Activated CD4-positive, alpha-beta T cell treated with anti-CD3 and anti-CD28 coated beads for 36 hours (primary cell): ENCODE results near the gene ORC2. TPM values are rescaled to one million over a fixed set of nuclear protein-coding genes. Genes with fewer than 3 reads are reported as not detected.
A peak's percentile ranks its signal among the peaks of the same experiment; 100 is the strongest.
"Not testable (repeated sequence)": the region's sequence is repeated elsewhere in the genome, so short reads cannot be mapped to it uniquely, and the experiment has no call there.

Experiments
- ATAC-seq: fragments of 200-7000 bp; cut with Tn5 transposase; one replicate; pipeline ENCODE4 v1.10.0; 2021; ENCODE audit warnings: mild to moderate bottlenecking, moderate library complexity
- CTCF ChIA-PET: fragments of 350-600 bp; sonication (Branson Sonifier 250); formaldehyde crosslinking; loops from one replicate; lab custom pipeline; 2021; ENCODE audit warnings: antibody characterized with exemption; lab: Charles Lee
- POLR2A ChIA-PET: fragments of 350-600 bp; sonication (Branson Sonifier 250); formaldehyde crosslinking; loops from one replicate; lab custom pipeline; 2021; ENCODE audit warnings: antibody characterized with exemption, inconsistent platforms; lab: Charles Lee
- DNase-seq: peaks from one replicate; pipeline ENCODE4 v3.0.0-alpha.2; 2020
- H3K27ac Mint-ChIP-seq: one replicate; pipeline ENCODE4 v1.8.0; 2021; ENCODE audit warnings: mixed read lengths
- H3K27me3 Mint-ChIP-seq: one replicate; pipeline ENCODE4 v1.8.0; 2021; ENCODE audit warnings: mixed read lengths
- H3K36me3 Mint-ChIP-seq: one replicate; pipeline ENCODE4 v1.8.0; 2021; ENCODE audit warnings: low read depth, mixed read lengths
- H3K4me1 Mint-ChIP-seq: one replicate; pipeline ENCODE4 v1.8.0; 2021; ENCODE audit warnings: mixed read lengths
- H3K4me3 Mint-ChIP-seq: one replicate; pipeline ENCODE4 v1.8.0; 2021; ENCODE audit warnings: mild to moderate bottlenecking, moderate library complexity, mixed read lengths
- H3K9me3 Mint-ChIP-seq: one replicate; pipeline ENCODE4 v1.8.0; 2021; ENCODE audit warnings: low read depth, mixed read lengths
- intact Hi-C, 2 experiments: fragments of 100-400 bp; cut with DNase I in 1 of 2; cut with micrococcal nuclease in 1 of 2; formaldehyde crosslinking; loops; one replicate each; pipeline versions ENCODE4 v1.14.2 to v1.15.1; 2022 to 2024; cut with DNase I, micrococcal nuclease
- total RNA-seq, 2 experiments: library from RNA; stranded (reverse); gene quantifications; one replicate each; pipeline ENCODE4 v1.2.3, GENCODE V29; 2021

Gene ORC2
- total RNA-seq, 2 experiments from 2014 or later = 68.5 to 80.5 TPM

- ATAC-seq = no peak
These were observed 5.3 kb upstream of the ORC2 start for GRCh38 chr2:200968735-200969134.

DNA sequence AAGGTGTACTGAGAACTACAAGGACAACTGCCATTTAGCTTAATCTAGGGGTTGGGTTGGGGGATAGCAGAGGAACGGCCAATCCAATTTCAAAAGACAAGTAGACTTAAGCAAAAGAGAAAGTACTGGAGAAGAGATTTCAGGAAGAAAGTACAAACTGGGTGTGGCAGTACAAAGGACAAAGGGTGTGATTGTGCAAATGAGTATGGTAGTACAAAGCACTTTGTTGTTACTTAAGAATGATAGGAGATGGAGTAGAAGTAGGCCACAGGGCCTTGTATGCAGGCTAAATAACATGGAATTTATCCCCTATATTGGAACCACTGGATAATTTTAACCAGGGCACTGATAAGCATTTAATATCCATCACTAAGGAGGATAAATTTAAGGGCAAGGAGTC, 4.7 kb upstream of the ORC2 start:
- ChIA-PET POLR2A (no interaction called here), CTCF (interaction anchor here (4.4 kb wide), 1 partner anchor 7 kb away, joined by 26 read pairs; no protein-coding TSS in a partner anchor)
- intact Hi-C loops = no loop called here
- Mint-ChIP-seq H3K27me3 (no peaks in the 10 kb centered on the region), H3K36me3 (peaks cover 13% of the 10 kb centered on the region), H3K9me3 (no peaks in the 10 kb centered on the region), H3K4me3 (no peak overlapping the region), H3K27ac (peak overlapping the region; percentile 64), H3K4me1 (peaks cover 39% of the 10 kb centered on the region)
- no peak for DNase-seq
- no peak for ATAC-seq

More at GRCh38 chr2:200968735-200969134, 5.3 kb upstream of the ORC2 start:
- peaks cover 13% of the 10 kb centered on the region for H3K36me3 Mint-ChIP-seq
- no peaks in the 10 kb centered on the region for H3K9me3 Mint-ChIP-seq
- peak overlapping the region; percentile 64 for H3K27ac Mint-ChIP-seq
- intact Hi-C loops = no loop called here
- DNase-seq = no peak
- H3K4me1 Mint-ChIP-seq = peaks cover 39% of the 10 kb centered on the region
- H3K27me3 Mint-ChIP-seq = no peaks in the 10 kb centered on the region
- ChIA-PET POLR2A (no interaction called here), CTCF (interaction anchor here (4.4 kb wide), 1 partner anchor 7 kb away, joined by 26 read pairs; no protein-coding TSS in a partner anchor)
- H3K4me3 Mint-ChIP-seq = no peak overlapping the region

GRCh38 chr2:200966770-200967169, 3.3 kb upstream of the ORC2 start:
- Mint-ChIP-seq H3K9me3 (no peaks in the 10 kb centered on the region), H3K27ac (peak overlapping the region; percentile 32), H3K27me3 (no peaks in the 10 kb centered on the region), H3K36me3 (peaks cover 17% of the 10 kb centered on the region), H3K4me1 (peaks cover 46% of the 10 kb centered on the region), H3K4me3 (no peak overlapping the region)
- DNase-seq (no peak), ATAC-seq (no peak)
- ChIA-PET CTCF (interaction anchor here (0.8 to 4.4 kb wide), 4 partner anchors 9 to 78 kb away, joined by 3 to 26 read pairs (median 4); partner anchors contain the start of gene PPIL3), POLR2A (no interaction called here)
- intact Hi-C loops = no loop called here

GRCh38 chr2:200964498-200964897, 1.0 kb upstream of the ORC2 start:
- POLR2A ChIA-PET = interaction anchor here (0.7 to 1.0 kb wide), 2 partner anchors 13 to 269 kb away, joined by 3 to 4 read pairs; no protein-coding TSS in a partner anchor
- H3K27ac Mint-ChIP-seq = peak overlapping the region; percentile 96

DNA sequence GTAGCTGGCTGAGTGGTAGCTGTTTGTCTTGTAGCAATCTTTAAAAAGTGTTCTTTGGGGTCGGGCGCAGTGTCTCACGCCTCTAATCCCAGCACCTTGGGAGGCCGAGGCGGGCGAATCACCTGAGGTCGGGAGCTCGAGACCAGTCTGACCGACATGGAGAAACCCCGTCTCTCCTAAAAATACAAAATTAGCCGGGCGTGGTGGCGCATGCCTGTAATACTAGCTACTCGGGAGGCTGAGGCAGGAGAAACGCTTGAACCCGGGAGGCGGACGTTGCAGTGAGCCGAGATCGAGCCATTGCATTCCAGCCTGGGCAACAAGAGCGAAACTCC, 425 bp upstream of the ORC2 start:
- ChIA-PET POLR2A (interaction anchor here (0.6 to 1.3 kb wide), 4 partner anchors 13 to 269 kb away, joined by 3 to 8 read pairs (median 4); partner anchors contain the start of genes NIF3L1 and PPIL3), CTCF (interaction anchor here (0.6 to 2.3 kb wide), 22 partner anchors 8 to 270 kb away, joined by 3 to 29 read pairs (median 5); partner anchors contain the start of gene CASP10)
- not testable (repeated sequence) for H3K27me3 Mint-ChIP-seq, H3K9me3 Mint-ChIP-seq, DNase-seq
- intact Hi-C loops = loop anchor here (1.0 to 5.0 kb wide), 13 partner anchors 20 to 1068 kb away; partner anchors contain the start of genes HYCC2 (in 2 of the 2), NIF3L1 (in 2 of the 2), PPIL3 (in 2 of the 2) and BZW1 (in 1 of the 2)
- peaks cover 65% of the 10 kb centered on the region for H3K4me1 Mint-ChIP-seq
- H3K4me3 Mint-ChIP-seq = peak overlapping the region; percentile 92
- ATAC-seq = peak; percentile 13
- H3K27ac Mint-ChIP-seq = peak overlapping the region; percentile 96
- peaks cover 21% of the 10 kb centered on the region for H3K36me3 Mint-ChIP-seq

More at GRCh38 chr2:200964498-200964897, 1.0 kb upstream of the ORC2 start:
- DNase-seq = no peak
- no peak for ATAC-seq
- intact Hi-C loops = loop anchor here (5.0 kb wide), 5 partner anchors 62 to 1068 kb away; partner anchors contain the start of genes CASP10 (in 1 of the 2), FZD7 (in 1 of the 2), MAIP1 (in 1 of the 2) and TYW5 (in 1 of the 2)
- Mint-ChIP-seq H3K9me3 (no peaks in the 10 kb centered on the region), H3K4me1 (peaks cover 63% of the 10 kb centered on the region), H3K27me3 (no peaks in the 10 kb centered on the region), H3K36me3 (peaks cover 18% of the 10 kb centered on the region), H3K4me3 (peak overlapping the region; percentile 92)
- CTCF ChIA-PET = interaction anchor here (0.6 to 4.4 kb wide), 10 partner anchors 11 to 269 kb away, joined by 3 to 26 read pairs (median 4); no protein-coding TSS in a partner anchor

GRCh38 chr2:200962811-200963123, 693 bp downstream of the ORC2 start:
- ATAC-seq = peak; percentile 13
- no peak for DNase-seq
- CTCF ChIA-PET = interaction anchor here (0.8 to 2.3 kb wide), 25 partner anchors 9 to 402 kb away, joined by 3 to 29 read pairs (median 4); partner anchors contain the start of gene CASP10
- no peaks in the 10 kb centered on the region for H3K27me3 Mint-ChIP-seq
- POLR2A ChIA-PET = interaction anchor here (1.3 kb wide), 1 partner anchor 73 kb away, joined by 8 read pairs; the partner anchor contains the start of genes NIF3L1 and PPIL3
- H3K4me1 Mint-ChIP-seq = peaks cover 61% of the 10 kb centered on the region
- peak overlapping the region; percentile 96 for H3K27ac Mint-ChIP-seq
- H3K9me3 Mint-ChIP-seq = no peaks in the 10 kb centered on the region
- H3K4me3 Mint-ChIP-seq = peak overlapping the region; percentile 92
- H3K36me3 Mint-ChIP-seq = peaks cover 25% of the 10 kb centered on the region
- intact Hi-C loops = loop anchor here (1.0 to 5.0 kb wide), 13 partner anchors 18 to 1070 kb away; partner anchors contain the start of genes HYCC2 (in 2 of the 2), NIF3L1 (in 2 of the 2), PPIL3 (in 2 of the 2) and BZW1 (in 1 of the 2)

DNA sequence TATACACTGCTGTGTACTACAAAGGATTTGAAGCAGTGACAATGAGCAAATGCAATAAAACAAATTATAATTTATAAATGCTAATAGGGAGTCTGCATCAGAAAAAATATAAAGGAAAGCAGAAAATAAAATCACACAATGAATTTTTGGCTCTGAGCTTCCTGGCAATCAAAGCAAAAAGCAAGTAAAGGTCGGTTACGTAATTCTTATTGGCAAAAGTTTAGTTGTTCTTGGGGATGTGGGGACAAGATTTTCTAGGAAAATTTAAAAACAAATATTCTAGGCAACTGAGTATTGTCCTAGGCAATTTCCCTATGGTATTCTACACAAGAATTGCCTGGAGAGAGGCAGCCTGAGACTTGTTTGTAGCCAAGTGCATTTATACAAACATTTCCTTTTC, 1.8 kb downstream of the ORC2 start:
- ChIA-PET CTCF (interaction anchor here (1.0 kb wide), 1 partner anchor 29 kb away, joined by 3 read pairs; no protein-coding TSS in a partner anchor), POLR2A (no interaction called here)
- H3K27ac Mint-ChIP-seq = no peak overlapping the region
- intact Hi-C loops = loop anchor here (2.0 to 5.0 kb wide), 6 partner anchors 59 to 1071 kb away; partner anchors contain the start of genes CASP10 (in 1 of the 2), FZD7 (in 1 of the 2), MAIP1 (in 1 of the 2) and TYW5 (in 1 of the 2)
- peaks cover 57% of the 10 kb centered on the region for H3K4me1 Mint-ChIP-seq
- H3K4me3 Mint-ChIP-seq = peak overlapping the region; percentile 92
- ATAC-seq (no peak), DNase-seq (no peak)
- peaks cover 31% of the 10 kb centered on the region for H3K36me3 Mint-ChIP-seq
- no peaks in the 10 kb centered on the region for H3K9me3 Mint-ChIP-seq
- H3K27me3 Mint-ChIP-seq = no peaks in the 10 kb centered on the region

DNA sequence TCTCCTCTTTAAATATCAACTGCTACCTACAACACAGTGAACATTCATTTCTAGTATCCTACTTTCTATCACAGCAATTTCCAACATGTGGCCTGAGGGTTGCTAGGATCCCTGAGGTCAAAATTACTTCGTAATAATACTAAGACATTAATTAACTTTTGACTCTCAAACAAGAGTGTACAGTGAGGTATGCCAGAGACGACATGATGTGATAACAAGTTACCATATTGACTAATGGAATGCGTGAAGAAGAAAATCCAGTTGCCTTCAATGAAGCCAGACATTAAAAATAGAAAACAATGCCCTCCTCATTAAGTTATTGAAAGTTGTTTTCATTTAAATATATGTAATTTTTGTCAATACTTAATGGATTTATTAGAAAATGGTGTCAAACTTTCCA, 13.1 kb downstream of the ORC2 start:
- no peak overlapping the region for H3K4me3 Mint-ChIP-seq
- H3K27me3 Mint-ChIP-seq = no peaks in the 10 kb centered on the region
- peaks cover 4% of the 10 kb centered on the region for H3K4me1 Mint-ChIP-seq
- H3K27ac Mint-ChIP-seq = no peak overlapping the region
- CTCF ChIA-PET = interaction anchor here (0.6 kb wide), 1 partner anchor 9 kb away, joined by 3 read pairs; no protein-coding TSS in a partner anchor
- H3K9me3 Mint-ChIP-seq = no peaks in the 10 kb centered on the region
- peaks cover 38% of the 10 kb centered on the region for H3K36me3 Mint-ChIP-seq
- POLR2A ChIA-PET = no interaction called here
- DNase-seq (no peak), ATAC-seq (no peak)
- intact Hi-C loops = no loop called here

- Mint-ChIP-seq H3K4me1 (peaks cover 27% of the 10 kb centered on the region), H3K4me3 (no peak overlapping the region)
- intact Hi-C loops = loop anchor here in 1 of 2 experiments (2.0 kb wide), 1 partner anchor 17 kb away; no protein-coding TSS in a partner anchor
These were observed 18.1 kb downstream of the ORC2 start for GRCh38 chr2:200945395-200945729.

DNA sequence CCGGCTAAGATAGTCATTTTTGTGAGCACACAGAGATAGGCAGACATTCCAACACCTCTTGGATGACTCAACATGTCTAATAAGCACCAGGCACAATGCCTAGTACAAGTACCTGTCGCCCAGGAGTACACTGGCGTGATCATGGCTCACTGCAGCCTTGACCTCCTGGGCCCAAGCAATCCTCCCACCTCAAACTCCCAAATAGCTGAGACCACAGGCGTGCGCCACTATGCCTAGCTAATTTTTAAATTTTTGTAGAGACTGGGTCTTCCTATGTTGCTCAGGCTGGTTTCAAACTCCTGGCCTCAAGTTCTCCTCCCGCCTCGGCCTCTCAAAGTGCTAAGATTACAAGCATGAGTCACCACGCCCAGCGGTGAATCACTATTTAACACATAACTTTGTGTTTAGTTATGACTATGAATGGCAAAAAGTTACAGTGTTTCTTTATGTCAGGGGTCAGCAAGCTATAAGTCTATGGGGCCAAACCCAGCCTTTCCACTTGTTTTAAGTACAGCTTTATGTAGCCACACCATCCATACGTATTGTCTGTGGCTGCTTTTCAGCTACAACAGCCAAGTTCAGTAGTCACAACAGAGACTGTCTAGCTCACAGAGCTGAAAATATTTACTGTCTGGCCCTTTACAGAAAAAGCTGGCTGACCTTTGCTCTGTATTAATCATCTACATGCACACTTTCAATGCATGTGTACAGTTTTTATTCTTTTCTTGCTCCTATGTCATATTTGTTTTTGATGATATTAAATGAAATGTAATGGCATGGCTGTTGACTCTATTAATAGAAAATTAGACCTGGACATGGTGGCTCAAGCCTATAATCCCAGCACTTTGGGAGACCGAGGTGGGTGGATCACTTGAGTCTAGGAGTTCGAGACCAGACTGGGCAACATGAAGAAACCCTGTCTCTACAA, 18.7 kb downstream of the ORC2 start:
- CTCF ChIA-PET = interaction anchor here (0.5 to 1.7 kb wide), 7 partner anchors 14 to 287 kb away, joined by 3 to 16 read pairs (median 4); partner anchors contain the start of genes CLK1 and ORC2
- ATAC-seq = peak; percentile 88
- H3K36me3 Mint-ChIP-seq = peaks cover 56% of the 10 kb centered on the region

More at GRCh38 chr2:200945395-200945729, 18.1 kb downstream of the ORC2 start:
- DNase-seq (no peak), ATAC-seq (no peak)
- Mint-ChIP-seq H3K27me3 (no peaks in the 10 kb centered on the region), H3K9me3 (no peaks in the 10 kb centered on the region), H3K27ac (peak overlapping the region; percentile 49), H3K36me3 (peaks cover 56% of the 10 kb centered on the region)
- CTCF ChIA-PET = interaction anchor here (0.5 to 1.7 kb wide), 6 partner anchors 13 to 287 kb away, joined by 3 to 16 read pairs (median 4); partner anchors contain the start of gene ORC2
- POLR2A ChIA-PET = interaction anchor here (0.6 to 1.1 kb wide), 3 partner anchors 14 to 1326 kb away, joined by 3 read pairs; no protein-coding TSS in a partner anchor

More for the DNA sequence above, 18.7 kb downstream of the ORC2 start:
- DNase-seq = peak; percentile 89
- H3K9me3 Mint-ChIP-seq = no peaks in the 10 kb centered on the region
- peak overlapping the region; percentile 18 for H3K4me3 Mint-ChIP-seq
- H3K27me3 Mint-ChIP-seq = no peaks in the 10 kb centered on the region
- intact Hi-C loops = loop anchor here in 1 of 2 experiments (1.0 to 5.0 kb wide), 3 partner anchors 16 to 288 kb away; partner anchors contain the start of gene ORC2
- POLR2A ChIA-PET = interaction anchor here (0.5 to 1.1 kb wide), 4 partner anchors 13 to 1327 kb away, joined by 3 read pairs; no protein-coding TSS in a partner anchor
- peaks cover 27% of the 10 kb centered on the region for H3K4me1 Mint-ChIP-seq
- peak overlapping the region; percentile 49 for H3K27ac Mint-ChIP-seq
